HG03378 (cell line): Measurements from ENCODE around the gene RARB.

Experiments
- ATAC-seq: cut with Tn5 transposase; IDR thresholded peaks from one replicate; pipeline ENCODE4 v1.9.1; 2021; ENCODE audit warnings: mild to moderate bottlenecking, moderate library complexity; ENCODE audit not compliant: unreplicated experiment

The RARB gene

DNA sequence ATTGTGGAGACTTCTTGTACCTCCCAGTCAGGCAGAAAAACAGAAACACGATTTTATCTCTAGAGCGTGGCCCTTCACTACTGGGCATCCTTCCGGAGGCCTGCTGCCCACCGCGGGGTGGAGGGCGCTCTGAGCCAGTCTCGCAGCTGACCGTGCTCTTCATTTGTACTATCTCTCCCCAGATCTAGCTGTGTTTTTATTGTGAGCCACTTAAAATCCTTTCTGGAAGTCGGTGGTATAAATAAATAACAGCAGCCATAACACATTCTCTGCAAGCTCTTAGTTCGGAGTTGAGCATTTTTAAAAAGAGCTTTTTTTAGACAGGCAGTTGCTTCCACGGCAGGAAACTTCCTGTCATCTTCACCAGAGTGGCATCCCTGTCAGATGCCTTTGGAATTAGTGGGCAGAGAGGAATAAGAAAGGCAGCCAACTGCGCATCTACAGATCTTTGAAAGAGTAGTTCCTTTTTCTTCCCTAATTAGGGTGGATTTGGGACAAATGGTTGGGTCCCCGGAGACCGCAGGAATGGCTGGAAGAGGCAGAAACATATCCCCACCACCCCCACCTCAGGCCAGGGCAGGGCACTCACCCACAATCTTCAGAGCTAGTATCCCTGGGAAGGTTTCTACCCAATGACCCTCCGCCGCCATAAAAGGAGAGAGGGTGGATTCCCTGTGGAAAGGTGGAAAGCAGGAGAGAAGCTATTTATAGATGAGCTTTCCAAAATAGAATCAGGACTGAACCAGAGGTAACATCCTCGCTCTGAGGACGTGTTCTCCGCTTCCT is 145.5 kb downstream of the RARB start:
- ATAC-seq = no peak

- ATAC-seq = no peak
Observed at GRCh38 chr3:25574172-25574765, 146.2 kb downstream of the RARB start.

GRCh38 chr3:25575001-25575400 is 146.9 kb downstream of the RARB start:
- no peak for ATAC-seq

DNA sequence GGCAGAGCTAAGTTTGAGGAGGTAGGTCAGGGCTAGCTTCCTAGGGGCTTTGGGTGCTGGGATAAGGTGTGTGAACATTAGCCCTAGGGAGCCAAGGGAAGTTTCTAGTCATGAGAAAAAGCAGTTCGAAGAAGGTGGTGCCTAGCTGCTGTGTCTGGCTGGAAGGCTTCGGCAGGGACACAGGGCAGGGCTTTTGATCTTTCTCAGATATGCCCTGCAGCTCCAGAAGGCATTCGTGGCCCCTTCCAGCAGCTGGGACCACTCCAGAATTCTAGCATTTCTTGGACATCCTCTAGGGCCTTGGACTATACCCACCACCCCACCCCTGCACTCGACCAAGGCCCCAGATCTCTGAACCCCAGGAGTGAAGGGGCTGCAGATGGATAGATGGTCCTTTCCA is 148.1 kb downstream of the RARB start:
- ATAC-seq = no peak

- no peak for ATAC-seq
Observed at GRCh38 chr3:25576831-25577454, 148.9 kb downstream of the RARB start.

DNA sequence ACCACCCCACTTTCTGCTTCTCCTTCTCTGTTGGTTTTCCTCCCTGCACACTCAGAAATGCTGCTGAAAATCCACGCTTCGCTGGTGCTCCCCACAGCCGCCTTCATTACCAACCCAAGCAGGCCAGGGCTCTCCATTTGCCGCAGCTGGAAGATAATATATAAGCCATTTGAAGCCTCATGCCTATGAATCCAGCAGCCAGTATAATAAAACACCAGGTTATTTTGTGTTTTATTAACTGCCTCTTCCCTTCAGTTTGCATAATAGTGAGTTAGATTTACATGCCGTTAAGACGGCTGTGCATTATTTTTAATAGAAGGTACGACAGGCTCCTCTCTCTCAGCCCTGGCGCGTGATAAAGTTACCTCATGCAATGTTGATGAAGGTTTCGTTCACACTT is 150.0 kb downstream of the RARB start:
- ATAC-seq = no peak

DNA sequence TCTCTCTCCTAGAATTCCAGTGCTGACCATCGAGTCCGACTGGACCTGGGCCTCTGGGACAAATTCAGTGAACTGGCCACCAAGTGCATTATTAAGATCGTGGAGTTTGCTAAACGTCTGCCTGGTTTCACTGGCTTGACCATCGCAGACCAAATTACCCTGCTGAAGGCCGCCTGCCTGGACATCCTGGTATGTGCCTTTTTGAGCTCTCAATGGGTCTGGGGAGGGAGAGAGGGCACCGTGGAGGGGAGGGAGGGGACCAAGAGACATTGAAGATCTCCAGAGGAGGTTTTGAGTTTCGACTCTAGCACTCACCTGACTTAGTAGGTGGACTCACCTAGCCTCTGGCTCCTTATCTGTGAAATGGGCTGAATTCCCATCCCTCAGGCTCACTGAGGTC is 152.5 kb downstream of the RARB start:
- ATAC-seq = no peak

DNA sequence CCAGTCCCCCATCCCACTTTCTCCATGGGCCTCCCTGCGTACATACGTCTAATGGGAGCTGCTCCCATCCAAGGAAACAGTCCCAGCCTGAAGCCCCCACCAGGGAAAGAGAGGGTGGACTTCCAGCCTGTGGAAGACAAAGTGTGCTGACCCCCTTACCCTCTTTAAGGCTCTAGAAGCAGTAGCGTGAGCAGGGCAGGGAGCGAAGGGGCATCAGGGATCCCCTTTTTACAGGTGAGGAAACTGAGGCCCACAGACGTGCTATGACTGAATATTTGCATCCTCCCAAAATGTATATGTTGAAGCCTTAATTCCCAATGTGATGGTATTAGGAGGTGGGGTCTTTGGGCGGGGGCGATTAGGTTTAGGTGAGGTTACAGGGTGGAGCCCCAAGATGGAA is 153.3 kb downstream of the RARB start:
- ATAC-seq = no peak

DNA sequence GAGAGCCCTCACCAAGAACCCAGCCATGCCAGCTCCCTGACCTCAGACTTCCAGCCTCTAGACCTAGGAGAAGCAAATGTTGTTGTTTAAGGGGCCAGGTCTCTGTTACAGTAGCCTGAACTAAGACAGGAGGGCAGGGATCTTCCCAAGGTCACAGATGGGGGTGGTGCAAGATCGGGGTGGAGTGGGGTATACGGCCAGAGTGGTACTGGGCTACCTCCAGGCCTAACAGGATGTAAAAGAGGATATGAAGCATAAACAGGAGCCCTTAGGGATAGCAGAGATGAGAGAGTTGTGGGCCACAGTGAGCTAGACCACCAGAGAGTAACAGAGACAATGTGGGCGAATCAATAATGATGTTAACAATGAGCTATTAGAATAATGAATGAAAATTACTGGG is 153.8 kb downstream of the RARB start:
- no peak for ATAC-seq

GRCh38 chr3:25582242-25582641 is 154.2 kb downstream of the RARB start:
- no peak for ATAC-seq

GRCh38 chr3:25583343-25583742 is 155.3 kb downstream of the RARB start:
- no peak for ATAC-seq

GRCh38 chr3:25584011-25584789 is 156.1 kb downstream of the RARB start:
- ATAC-seq = no peak

DNA sequence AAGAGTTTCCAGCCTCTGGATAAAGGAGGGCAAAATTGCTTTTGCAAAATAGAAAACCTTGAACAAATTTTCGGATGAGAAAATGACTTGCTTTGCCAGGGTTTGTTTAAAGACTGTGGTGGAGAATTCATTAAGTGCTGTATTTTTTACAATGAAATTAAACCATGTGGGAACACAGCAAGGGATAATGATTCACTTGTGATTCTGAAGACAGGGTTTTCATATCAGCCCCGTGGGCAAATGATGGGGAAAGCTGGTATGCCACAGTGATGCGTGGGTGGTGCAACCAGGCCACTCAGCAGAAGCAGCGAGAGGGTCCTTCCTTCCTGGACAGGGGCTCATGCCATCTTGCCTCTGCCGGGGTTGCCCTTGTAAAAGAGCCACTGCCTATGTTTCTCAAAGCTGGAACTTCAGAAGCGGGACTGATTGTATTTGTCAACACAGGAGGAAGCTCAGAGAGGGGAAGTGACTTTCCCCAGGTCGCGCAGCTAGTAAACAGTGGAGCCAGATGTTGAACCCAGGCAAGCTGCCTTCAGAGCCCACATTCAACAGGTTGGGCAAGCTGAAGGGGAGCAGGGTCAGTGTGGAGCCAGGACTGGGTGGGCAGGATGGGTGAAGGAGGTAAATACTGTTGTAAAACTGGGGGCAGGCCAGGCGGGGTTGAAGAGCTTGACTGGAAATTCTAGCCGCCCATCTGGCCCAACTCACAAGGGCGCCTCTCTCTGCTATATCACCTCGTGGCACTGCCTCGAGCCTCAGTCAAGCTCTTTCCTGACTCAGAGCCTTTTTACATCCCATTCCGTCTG is 157.5 kb downstream of the RARB start:
- ATAC-seq = no peak

DNA sequence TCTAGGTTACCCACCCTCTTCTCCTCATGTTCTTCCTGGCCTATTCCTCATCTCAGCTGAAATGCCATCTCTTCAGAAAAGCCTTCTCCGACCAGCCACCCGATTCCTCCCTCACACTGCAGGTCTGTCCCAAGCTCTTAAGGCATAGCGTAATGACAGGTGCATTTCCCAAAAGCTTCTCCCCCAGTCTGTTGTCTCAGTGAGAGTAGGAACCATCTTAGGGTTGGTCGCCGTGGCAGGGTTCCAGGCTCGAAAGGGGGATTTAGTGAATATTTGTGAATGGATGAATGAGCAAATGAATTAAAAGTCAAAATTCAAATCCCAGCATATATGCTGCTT is 158.1 kb downstream of the RARB start:
- no peak for ATAC-seq

DNA sequence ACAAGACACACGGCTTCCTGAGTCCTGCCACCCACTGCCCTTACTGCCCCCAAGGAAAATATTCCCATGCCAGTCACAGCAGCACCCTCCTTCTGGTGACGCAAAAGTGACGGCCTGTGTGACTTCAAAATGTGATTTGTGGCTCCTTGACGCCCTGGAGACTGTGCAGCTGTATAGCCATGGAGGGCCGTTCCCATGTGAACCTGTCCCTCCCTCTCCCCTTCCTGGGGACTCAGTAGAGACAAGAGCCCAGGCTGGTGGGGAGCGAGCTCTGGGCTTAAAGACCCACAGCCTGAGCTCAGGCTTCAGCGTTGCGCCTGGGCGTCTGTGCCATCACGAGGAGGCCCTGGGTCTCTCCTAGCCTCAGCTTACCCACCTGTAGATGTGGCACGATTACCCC is 158.5 kb downstream of the RARB start:
- no peak for ATAC-seq

DNA sequence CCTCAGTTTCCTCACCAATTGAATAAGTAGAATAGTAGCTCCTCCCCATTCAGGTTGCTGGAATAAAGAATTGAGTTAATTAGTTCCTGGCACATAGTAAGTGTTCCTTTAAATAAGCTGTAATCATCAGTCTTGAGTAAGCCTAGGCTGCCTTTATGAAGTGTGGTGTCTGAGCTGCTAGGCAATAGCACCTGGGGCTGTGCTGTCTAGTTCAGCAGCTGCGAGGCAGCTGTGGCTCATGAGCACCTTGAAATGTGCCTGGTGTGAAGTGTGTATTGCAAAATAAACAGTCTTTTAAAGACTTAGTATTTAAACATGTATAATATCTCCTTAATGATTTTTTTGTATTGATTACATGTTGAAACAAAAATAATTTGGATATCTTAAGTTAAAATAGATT is 159.0 kb downstream of the RARB start:
- no peak for ATAC-seq

- no peak for ATAC-seq
Observed at GRCh38 chr3:25587526-25587925, 159.5 kb downstream of the RARB start.

GRCh38 chr3:25587975-25588374 is 159.9 kb downstream of the RARB start:
- no peak for ATAC-seq

DNA sequence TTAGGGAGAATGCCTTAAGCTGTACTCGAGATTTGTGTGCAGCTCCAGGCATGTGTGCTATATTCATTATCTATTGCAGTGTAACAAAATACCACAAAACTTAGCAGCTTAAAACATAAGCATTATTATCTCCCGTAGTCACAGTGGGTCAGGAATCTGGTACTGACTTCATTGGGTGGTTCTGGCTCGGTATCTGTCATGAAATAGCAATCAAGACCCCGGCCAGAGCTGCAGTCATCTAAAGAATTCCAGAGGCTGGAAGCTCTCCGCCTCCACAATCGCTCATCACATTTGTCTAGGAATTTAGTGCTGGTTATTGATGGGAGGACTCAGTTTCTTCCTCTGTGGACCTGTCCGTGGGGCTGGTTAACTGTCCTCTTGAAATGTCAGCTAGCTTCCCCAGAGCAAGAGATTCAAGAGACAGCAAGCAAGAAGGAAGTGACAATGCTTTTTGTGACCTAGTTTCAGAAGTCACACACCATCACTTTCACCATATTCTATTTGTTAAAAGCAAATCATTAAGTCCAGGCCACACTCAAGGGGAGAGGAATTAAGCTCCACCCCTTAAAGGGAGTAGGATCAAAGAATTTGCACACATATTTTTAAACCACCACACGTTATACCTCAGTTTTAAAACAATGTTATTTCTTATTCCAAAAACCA is 160.5 kb downstream of the RARB start:
- no peak for ATAC-seq

GRCh38 chr3:25589104-25589782 is 161.2 kb downstream of the RARB start:
- ATAC-seq = no peak
